ENCODE measurements around the gene VGLL1. TPM values are rescaled to one million over a fixed set of nuclear protein-coding genes. Genes with fewer than 3 reads are reported as not detected.

VGLL1 gene
- total and polyA plus RNA-seq, 10 of the 15 experiments (the other 5 are each of a cell fraction or from before 2014, with no cell fraction given) = not detected

- DNase-seq (ENCODE audit: low read depth, low spot score) = no peak
- no peak for FAIRE-seq
- no peak overlapping the region for H2AFZ ChIP-seq (ENCODE audit: control insufficient read depth, low read depth, low read length)
- no peaks in the 10 kb centered on the region for H3K79me2 ChIP-seq (ENCODE audit: control insufficient read depth, insufficient read depth, low read length)
- no peak overlapping the region for H3K27ac ChIP-seq (ENCODE audit: control insufficient read depth, insufficient read depth)
- no peaks in the 10 kb centered on the region for H3K9me3 ChIP-seq (replicated peaks; ENCODE audit: control insufficient read depth, insufficient read depth, low read length)
- H3K4me1 ChIP-seq (ENCODE audit: control insufficient read depth, insufficient read depth, low read length) = no peaks in the 10 kb centered on the region
- in situ Hi-C loops (cut with MboI) = no loop called here
- H4K20me1 ChIP-seq (ENCODE audit: control insufficient read depth, insufficient read depth) = no peaks in the 10 kb centered on the region
- H3K4me3 ChIP-seq = no peak overlapping the region
- H3K4me2 ChIP-seq (ENCODE audit: control insufficient read depth, insufficient read depth) = no peak overlapping the region
- no peaks in the 10 kb centered on the region for H3K36me3 ChIP-seq (ENCODE audit: control insufficient read depth in 2 of 2, insufficient read depth in 2 of 2, low read length in 1 of 2)
- ChIA-PET SMC1A (ENCODE audit: uncharacterized antibody, unreplicated experiment) (no interaction called here), CTCF (no interaction called here), POLR2A (interaction anchor here (0.5 kb wide), 1 partner anchor 380 kb away, joined by 3 read pairs; no protein-coding TSS in a partner anchor), RAD21 (ENCODE audit: unreplicated experiment) (no interaction called here)
- WGBS (ENCODE audit: insufficient coverage, insufficient replicate concordance, low lambda C conversion rate, missing lambda C conversion rate) = 6% methylated on average over 1 of the region's 1 CpG
- no peaks in the 10 kb centered on the region; a peak in 1 of 4 replicates for H3K27me3 ChIP-seq (replicated peaks in 1 of 2; ENCODE audit: control insufficient read depth in 2 of 2, insufficient read depth in 2 of 2, low read length in 1 of 2)
- ATAC-seq = no peak
- no TSS peak for BruUV-seq (replicated peaks)
- H3K9ac ChIP-seq (ENCODE audit: control insufficient read depth, insufficient read depth, low read length) = no peak overlapping the region
- intact Hi-C loops (cut with micrococcal nuclease; ENCODE audit: unreplicated experiment) = no loop called here
- TF ChIP-seq HCFC1 (IDR thresholded peaks at IDR 0.05; ENCODE audit: low read length) (no peak), ZNF274 (IDR thresholded peaks at IDR 0.05; ENCODE audit: insufficient read depth, insufficient read length) (no peak), BCL11A (IDR thresholded peaks at IDR 0.05; ENCODE audit: low read depth, low read length) (no peak), NR2C1 (IDR thresholded peaks at IDR 0.05) (no peak), NBN (IDR thresholded peaks at IDR 0.05) (no peak), FOXM1 (IDR thresholded peaks at IDR 0.05; ENCODE audit: low read depth, low read length) (no peak), SREBF2 (IDR thresholded peaks at IDR 0.05; ENCODE audit: low read length) (no peak), STAT3 (IDR thresholded peaks at IDR 0.05; ENCODE audit: low read depth, low read length) (no peak), WRNIP1 (IDR thresholded peaks at IDR 0.05; ENCODE audit: borderline replicate concordance, low read depth, low read length) (no peak), ZNF592 (IDR thresholded peaks at IDR 0.05) (no peak)
- TF ChIP-seq, protein P1, sequence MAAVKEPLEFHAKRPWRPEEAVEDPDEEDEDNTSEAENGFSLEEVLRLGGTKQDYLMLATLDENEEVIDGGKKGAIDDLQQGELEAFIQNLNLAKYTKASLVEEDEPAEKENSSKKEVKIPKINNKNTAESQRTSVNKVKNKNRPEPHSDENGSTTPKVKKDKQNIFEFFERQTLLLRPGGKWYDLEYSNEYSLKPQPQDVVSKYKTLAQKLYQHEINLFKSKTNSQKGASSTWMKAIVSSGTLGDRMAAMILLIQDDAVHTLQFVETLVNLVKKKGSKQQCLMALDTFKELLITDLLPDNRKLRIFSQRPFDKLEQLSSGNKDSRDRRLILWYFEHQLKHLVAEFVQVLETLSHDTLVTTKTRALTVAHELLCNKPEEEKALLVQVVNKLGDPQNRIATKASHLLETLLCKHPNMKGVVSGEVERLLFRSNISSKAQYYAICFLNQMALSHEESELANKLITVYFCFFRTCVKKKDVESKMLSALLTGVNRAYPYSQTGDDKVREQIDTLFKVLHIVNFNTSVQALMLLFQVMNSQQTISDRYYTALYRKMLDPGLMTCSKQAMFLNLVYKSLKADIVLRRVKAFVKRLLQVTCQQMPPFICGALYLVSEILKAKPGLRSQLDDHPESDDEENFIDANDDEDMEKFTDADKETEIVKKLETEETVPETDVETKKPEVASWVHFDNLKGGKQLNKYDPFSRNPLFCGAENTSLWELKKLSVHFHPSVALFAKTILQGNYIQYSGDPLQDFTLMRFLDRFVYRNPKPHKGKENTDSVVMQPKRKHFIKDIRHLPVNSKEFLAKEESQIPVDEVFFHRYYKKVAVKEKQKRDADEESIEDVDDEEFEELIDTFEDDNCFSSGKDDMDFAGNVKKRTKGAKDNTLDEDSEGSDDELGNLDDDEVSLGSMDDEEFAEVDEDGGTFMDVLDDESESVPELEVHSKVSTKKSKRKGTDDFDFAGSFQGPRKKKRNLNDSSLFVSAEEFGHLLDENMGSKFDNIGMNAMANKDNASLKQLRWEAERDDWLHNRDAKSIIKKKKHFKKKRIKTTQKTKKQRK (IDR thresholded peaks at IDR 0.05; ENCODE audit: low read depth, low read length) = no peak
- TF ChIP-seq, protein P2, sequence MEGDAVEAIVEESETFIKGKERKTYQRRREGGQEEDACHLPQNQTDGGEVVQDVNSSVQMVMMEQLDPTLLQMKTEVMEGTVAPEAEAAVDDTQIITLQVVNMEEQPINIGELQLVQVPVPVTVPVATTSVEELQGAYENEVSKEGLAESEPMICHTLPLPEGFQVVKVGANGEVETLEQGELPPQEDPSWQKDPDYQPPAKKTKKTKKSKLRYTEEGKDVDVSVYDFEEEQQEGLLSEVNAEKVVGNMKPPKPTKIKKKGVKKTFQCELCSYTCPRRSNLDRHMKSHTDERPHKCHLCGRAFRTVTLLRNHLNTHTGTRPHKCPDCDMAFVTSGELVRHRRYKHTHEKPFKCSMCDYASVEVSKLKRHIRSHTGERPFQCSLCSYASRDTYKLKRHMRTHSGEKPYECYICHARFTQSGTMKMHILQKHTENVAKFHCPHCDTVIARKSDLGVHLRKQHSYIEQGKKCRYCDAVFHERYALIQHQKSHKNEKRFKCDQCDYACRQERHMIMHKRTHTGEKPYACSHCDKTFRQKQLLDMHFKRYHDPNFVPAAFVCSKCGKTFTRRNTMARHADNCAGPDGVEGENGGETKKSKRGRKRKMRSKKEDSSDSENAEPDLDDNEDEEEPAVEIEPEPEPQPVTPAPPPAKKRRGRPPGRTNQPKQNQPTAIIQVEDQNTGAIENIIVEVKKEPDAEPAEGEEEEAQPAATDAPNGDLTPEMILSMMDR (IDR thresholded peaks at IDR 0.05 in 2 of 3, conservative IDR thresholded peaks at IDR 0.05 in 1 of 3; ENCODE audit: control insufficient read depth in 2 of 3, extremely low read depth in 1 of 3, insufficient read depth in 1 of 3, low read depth in 3 of 3, low read length in 3 of 3) = no peak
- TF ChIP-seq, protein P3, sequence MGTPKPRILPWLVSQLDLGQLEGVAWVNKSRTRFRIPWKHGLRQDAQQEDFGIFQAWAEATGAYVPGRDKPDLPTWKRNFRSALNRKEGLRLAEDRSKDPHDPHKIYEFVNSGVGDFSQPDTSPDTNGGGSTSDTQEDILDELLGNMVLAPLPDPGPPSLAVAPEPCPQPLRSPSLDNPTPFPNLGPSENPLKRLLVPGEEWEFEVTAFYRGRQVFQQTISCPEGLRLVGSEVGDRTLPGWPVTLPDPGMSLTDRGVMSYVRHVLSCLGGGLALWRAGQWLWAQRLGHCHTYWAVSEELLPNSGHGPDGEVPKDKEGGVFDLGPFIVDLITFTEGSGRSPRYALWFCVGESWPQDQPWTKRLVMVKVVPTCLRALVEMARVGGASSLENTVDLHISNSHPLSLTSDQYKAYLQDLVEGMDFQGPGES (IDR thresholded peaks at IDR 0.05) = no peak
- TF ChIP-seq, protein P4, sequence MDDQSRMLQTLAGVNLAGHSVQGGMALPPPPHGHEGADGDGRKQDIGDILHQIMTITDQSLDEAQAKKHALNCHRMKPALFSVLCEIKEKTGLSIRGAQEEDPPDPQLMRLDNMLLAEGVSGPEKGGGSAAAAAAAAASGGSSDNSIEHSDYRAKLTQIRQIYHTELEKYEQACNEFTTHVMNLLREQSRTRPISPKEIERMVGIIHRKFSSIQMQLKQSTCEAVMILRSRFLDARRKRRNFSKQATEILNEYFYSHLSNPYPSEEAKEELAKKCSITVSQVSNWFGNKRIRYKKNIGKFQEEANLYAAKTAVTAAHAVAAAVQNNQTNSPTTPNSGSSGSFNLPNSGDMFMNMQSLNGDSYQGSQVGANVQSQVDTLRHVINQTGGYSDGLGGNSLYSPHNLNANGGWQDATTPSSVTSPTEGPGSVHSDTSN (IDR thresholded peaks at IDR 0.05; ENCODE audit: insufficient replicate concordance, low read depth, low read length) = no peak
Observed at GRCh38 chrX:136551410-136551809, 19.4 kb downstream of the VGLL1 start.

Data from GM12878 (cell line).